Panc1 (cell line): ENCODE results near the gene ERBB2.

Experiments used
- CTCF ChIP-seq: fragments of 450-650 bp; IDR thresholded peaks from 2 replicates; pipeline ENCODE4 v1.5.1; 2017; ENCODE audit warnings: mild to moderate bottlenecking
- POLR2AphosphoS5 ChIP-seq: IDR thresholded peaks from 2 replicates; pipeline ENCODE4 v1.6.1; 2012; ENCODE audit warnings: mild to moderate bottlenecking, low read depth, low read length, moderate library complexity
- REST ChIP-seq, 2 experiments: IDR thresholded peaks; 2 replicates each; pipeline ENCODE4 v1.6.1; 2011 to 2012; ENCODE audit warnings: low read depth in 2 of 2, control low read depth in 1 of 2, low read length in 1 of 2, mild to moderate bottlenecking in 1 of 2, moderate library complexity in 1 of 2; ENCODE audit not compliant: insufficient read depth in 1 of 2
- SIN3A ChIP-seq: IDR thresholded peaks from 2 replicates; pipeline ENCODE4 v1.6.1; 2012; ENCODE audit warnings: low read depth, mild to moderate bottlenecking, low read length, moderate library complexity, borderline replicate concordance; ENCODE audit not compliant: insufficient read depth

GRCh38 chr17:39738983-39739884, 39.4 kb downstream of the ERBB2 start:
- TF ChIP-seq CTCF (no peak), POLR2AphosphoS5 (no peak), SIN3A (no peak), REST (IDR thresholded peaks at IDR 0.05; ENCODE audit: insufficient read depth in 1 of 2, low read depth in 2 of 2, low read length in 1 of 2) (no peak)
